Lower leg skin (tissue), 3 donors: ENCODE results near the gene AAMP.

Experiments
- POLR2A ChIP-seq, 2 donors: fragments of 450-650 bp; IDR thresholded peaks; one replicate each; pipeline ENCODE4 v1.6.1; 2016 to 2017; ENCODE audit warnings: antibody characterized with exemption in 2 of 2, mild to moderate bottlenecking in 1 of 2, moderate library complexity in 1 of 2
- TF ChIP-seq, protein P1 (sequence below), 3 donors: fragments of 450-650 bp; IDR thresholded peaks; one replicate each; pipeline ENCODE4 v1.5.1; 2016; ENCODE audit warnings: antibody characterized with exemption in 3 of 3, mild to moderate bottlenecking in 3 of 3, moderate library complexity in 2 of 3

GRCh38 chr2:218274586-218274985, 4.6 kb upstream of the AAMP start:
- TF ChIP-seq, protein P1, sequence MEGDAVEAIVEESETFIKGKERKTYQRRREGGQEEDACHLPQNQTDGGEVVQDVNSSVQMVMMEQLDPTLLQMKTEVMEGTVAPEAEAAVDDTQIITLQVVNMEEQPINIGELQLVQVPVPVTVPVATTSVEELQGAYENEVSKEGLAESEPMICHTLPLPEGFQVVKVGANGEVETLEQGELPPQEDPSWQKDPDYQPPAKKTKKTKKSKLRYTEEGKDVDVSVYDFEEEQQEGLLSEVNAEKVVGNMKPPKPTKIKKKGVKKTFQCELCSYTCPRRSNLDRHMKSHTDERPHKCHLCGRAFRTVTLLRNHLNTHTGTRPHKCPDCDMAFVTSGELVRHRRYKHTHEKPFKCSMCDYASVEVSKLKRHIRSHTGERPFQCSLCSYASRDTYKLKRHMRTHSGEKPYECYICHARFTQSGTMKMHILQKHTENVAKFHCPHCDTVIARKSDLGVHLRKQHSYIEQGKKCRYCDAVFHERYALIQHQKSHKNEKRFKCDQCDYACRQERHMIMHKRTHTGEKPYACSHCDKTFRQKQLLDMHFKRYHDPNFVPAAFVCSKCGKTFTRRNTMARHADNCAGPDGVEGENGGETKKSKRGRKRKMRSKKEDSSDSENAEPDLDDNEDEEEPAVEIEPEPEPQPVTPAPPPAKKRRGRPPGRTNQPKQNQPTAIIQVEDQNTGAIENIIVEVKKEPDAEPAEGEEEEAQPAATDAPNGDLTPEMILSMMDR (IDR thresholded peaks at IDR 0.05): no peak
- no peak for TF ChIP-seq POLR2A (IDR thresholded peaks at IDR 0.05)
